NCI-H1048 (cell line): ENCODE measurements around the gene SLMAP.

Source experiments
- DNase-seq: peaks from one replicate; lab custom pipeline; 2025; lab: John Stamatoyannopoulos, UW

SLMAP gene

DNA sequence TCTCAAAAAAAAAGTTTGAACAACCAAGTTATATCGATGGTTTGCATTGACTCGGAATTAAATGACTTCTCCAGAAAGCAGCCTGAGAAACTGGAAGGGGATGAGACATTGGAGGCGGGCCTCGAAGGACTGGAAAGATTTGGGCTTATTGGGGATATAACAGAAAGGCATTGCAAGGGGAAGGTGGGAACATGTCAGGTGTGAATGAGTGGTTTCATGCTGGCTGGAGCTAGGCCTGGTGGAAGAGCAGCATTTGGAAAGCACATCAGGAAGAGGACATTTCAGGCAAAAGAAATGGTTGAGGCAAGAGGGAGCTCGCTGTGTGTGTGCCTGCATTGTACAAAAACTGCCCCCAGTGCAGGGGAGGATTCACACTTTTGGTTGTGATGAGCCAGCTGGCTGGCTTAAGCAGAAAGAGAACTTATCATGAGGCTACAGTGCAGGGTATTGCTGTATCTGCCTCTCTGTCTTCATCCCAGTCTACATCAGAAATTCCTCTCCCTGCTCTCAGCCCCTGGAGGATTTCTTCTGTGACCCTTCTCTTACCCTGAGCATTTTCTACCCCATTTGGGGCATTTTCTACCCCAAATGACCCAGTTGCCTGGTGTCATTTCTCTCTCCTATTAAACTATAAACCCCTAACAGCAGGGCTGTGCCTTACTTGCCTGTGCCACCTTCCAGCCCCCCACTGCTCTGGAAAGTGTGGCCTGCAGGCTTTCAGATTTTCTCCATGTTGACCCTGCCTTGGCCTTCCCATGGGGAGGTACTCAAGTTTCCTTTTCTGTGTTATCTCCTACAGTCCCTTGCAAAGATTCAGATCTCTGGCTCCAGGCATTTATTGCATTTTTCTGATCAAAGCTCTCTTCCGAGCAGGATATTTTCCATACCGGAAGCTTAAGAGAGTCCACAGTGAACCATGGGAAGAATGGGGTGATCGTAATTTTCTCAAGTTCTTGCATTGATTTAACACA, 187.7 kb downstream of the SLMAP start:
- DNase-seq: no peak

GRCh38 chr3:57946970-57947381, 190.9 kb downstream of the SLMAP start:
- no peak for DNase-seq

DNA sequence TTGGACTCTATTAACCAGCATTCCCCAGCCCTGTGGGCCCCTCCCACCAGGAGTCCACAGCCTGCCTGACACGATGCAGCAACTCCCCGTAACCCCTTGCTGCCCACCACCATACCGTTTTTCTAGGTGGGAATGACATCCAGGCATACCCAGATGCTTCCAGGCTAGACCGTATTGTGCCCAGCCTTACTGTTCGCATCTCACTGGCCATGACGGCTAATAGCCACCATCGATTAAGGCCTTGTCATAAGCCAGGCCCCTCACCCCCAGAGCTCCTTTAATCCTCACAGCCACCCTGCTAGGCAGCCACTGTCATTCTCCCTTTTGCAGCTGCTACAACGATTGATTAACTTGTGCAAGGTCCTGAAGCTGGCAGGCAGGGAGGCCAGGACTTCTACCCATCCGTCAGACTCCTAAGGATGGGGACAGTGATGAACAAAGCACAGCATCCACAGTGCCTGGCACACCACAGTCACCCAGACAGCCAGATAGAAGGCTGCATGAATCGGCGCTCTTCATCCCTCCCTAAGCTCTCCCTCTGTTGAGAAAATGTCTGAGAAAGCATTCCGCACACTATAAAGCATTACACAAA, 192.1 kb downstream of the SLMAP start:
- DNase-seq: no peak

DNA sequence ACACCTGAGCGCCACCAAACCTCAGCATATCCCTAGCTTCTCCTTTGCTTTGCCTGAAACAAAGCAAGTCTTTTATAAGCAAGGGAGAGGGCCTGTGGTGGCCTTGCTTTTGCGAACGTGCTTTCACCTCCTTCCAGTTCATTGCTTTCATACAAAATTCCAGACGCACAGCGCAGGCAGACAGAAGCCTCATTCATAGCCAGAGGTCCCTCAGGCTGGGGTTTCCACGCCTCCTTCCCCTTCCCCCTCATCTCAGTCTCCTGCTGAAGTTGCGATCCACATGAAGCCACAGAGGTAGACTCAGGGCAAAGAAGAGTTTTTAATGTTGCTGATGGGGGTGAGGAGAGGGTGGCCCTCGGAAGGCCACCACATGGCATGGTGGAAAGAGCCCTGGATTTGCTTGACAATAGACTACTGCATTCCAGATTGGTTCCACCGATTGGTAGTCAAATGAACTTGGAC, 192.7 kb downstream of the SLMAP start:
- peak; percentile 81 for DNase-seq

- no peak for DNase-seq
Measured at GRCh38 chr3:57949344-57949743, 193.2 kb downstream of the SLMAP start.

DNA sequence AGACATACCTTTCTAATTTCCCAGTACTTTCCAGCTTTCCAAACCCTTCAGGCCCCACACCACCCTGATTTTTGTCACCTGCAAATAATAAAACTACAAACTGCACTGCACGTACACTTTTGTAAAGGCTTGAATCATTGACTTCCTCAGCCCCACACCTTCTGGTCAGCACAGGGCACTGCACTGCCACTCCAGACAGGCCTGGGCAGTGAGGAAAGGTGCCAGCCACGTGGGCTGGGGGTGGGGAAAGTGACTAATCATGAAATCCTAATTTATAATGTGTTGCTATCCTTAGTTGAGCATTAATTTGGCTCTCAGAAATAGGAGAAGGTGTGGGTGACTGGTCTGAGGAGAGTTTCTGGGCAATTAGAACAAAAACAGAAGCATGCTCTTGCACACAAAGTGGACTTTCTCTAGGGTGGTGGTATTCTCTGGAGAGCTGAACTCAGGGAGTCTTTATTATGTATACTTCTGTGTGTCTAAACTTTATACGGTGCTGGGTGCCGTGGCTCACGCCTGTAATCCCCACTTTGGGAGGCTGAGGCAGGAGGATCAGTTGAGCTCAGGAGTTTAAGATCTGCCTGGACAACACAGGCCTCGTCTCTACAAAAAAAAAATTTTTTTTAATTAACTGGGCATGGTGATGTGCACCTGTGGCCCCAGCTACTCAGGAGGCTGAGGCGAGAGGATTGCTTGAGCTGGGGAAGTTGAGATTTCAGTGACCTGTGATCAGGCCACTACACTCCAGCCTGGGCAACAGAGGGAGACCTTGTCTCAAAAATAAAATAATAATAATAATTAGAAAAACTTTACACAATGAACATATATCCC, 193.9 kb downstream of the SLMAP start:
- DNase-seq: no peak

- DNase-seq: no peak
Measured at GRCh38 chr3:57951066-57951882, 195.2 kb downstream of the SLMAP start.

DNA sequence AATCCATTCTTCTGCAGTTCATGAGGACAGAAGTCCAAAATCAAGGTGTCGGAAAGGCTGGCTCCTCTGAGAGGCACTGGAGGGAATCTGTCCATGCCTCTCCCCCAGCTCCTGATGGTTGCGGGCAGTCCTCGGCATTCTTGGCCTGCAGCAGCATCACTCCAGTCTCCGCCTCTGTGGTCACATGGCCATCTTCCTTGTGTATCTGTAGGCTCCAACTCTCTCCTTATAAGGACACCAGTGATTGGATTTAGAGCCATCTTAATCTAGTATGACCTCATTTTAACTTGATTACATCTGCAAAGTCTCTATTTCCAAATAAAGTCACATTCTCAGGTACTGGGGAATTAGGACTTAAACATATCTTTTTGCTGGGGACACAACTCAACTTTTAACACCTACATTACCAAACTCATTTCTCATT, 196.1 kb downstream of the SLMAP start:
- DNase-seq: no peak

DNA sequence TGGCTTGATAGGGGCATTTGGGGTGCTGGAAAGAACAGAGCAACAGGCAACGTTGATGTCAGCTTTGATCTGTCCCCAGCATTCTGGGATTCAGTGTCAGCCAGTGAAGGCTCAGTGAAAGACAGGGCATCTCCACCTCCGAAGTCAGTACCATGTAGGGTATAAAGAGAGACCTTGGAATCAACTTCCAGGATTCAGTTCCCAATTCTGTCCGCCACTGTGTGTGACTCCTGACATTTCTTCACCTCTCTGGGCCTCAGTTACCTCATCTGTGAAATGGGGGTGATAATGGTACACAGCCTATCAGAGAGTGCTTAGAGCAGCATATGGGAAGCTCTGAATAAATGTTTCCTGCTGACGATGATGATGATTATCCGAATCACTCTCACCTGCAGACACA, 196.5 kb downstream of the SLMAP start:
- DNase-seq: no peak

- no peak for DNase-seq
Measured at GRCh38 chr3:57953576-57953975, 197.5 kb downstream of the SLMAP start.

GRCh38 chr3:57956119-57956832, 200.2 kb downstream of the SLMAP start:
- no peak for DNase-seq

DNA sequence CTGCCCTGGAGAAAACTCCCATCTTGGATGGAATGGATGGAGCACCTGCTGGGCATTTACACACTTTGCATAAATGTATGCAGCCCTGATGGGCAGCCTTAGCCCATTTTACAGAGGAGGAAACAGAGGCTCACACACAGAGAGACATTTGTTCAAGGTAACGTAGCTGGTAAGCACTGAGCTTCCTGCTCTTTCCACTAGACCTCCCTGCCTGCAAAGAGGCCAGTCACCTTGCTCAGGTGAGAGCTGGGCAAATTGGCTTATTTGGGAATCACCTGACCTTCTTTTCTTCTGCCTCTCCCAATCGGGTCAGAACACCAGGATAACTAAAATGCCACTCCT, 200.7 kb downstream of the SLMAP start:
- DNase-seq: no peak

GRCh38 chr3:57957824-57958223, 201.7 kb downstream of the SLMAP start:
- no peak for DNase-seq

GRCh38 chr3:57958642-57959422, 202.7 kb downstream of the SLMAP start:
- no peak for DNase-seq

- DNase-seq: no peak
Measured at GRCh38 chr3:57959423-57960173, 203.5 kb downstream of the SLMAP start.

- DNase-seq: no peak
Measured at GRCh38 chr3:57960174-57960505, 204.0 kb downstream of the SLMAP start.

DNA sequence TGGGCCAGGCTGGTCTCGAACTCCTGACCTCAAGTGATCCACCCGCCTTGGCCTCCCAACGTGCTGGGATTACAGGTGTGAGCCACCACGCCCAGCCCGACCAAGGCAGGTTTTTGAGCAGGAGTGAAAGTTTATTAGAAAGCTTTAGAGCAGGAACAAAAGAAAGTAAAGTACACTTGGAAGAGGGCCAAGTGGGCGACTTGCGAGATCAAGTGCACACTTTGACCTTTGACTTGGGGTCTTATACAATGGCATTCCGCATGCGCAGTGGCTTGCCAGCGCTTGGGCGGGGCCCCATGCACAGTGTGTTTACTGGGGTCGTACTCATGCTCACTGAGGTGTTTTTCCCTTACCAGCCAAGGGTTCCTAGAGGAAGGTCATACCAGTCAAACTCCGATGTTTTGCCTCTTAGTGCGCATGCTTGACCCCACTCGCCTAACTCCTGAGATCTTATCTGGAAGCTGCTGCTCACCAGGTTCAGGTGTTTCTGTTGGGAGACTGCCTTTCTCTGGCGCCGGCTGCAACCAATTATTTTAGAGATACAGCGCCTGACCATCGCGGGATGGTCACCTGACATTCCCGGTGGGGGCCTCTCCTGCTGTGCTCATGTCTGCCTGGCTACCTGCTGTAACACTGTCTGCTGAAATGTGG, 205.2 kb downstream of the SLMAP start:
- DNase-seq: no peak

GRCh38 chr3:57961828-57962447, 205.8 kb downstream of the SLMAP start:
- no peak for DNase-seq

GRCh38 chr3:57962448-57962834, 206.3 kb downstream of the SLMAP start:
- no peak for DNase-seq
